ENCODE measurements around the gene UST. TPM values are rescaled to one million over a fixed set of nuclear protein-coding genes. Genes with fewer than 3 reads are reported as not detected.

Gene UST
- total and polyA plus RNA-seq, 4 donors: 0.24 to 2.7 (median 0.87) TPM

DNA sequence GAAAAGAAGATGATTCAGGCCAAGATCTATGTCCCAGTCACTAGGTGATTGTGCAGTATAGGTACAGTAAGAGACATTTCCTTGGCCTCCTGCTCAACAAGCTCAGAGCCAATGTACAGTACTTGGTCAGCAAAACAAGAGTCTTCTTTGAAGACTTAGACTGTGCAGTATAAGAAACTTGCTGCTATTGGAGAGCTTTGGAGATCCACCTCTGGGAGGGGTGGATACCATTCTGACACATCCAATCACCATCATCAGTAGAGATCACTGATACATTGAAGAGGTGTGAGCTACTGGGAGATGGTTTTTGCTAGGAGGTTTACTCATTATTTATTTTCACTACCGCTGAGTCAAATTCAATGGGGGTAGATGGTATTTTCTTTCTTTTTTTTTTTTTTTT lies 77.5 kb downstream of the UST start:
- WGBS: 98% methylated on average over 1 of the region's 1 CpG
- TF ChIP-seq GABPA (IDR thresholded peaks at IDR 0.05 in 1 of 2, conservative IDR thresholded peaks at IDR 0.05 in 1 of 2) (no peak), JUND (IDR thresholded peaks at IDR 0.05) (no peak), FOXA1 (IDR thresholded peaks at IDR 0.05) (no peak), RXRA (IDR thresholded peaks at IDR 0.05) (no peak)
- TF ChIP-seq, protein P1, sequence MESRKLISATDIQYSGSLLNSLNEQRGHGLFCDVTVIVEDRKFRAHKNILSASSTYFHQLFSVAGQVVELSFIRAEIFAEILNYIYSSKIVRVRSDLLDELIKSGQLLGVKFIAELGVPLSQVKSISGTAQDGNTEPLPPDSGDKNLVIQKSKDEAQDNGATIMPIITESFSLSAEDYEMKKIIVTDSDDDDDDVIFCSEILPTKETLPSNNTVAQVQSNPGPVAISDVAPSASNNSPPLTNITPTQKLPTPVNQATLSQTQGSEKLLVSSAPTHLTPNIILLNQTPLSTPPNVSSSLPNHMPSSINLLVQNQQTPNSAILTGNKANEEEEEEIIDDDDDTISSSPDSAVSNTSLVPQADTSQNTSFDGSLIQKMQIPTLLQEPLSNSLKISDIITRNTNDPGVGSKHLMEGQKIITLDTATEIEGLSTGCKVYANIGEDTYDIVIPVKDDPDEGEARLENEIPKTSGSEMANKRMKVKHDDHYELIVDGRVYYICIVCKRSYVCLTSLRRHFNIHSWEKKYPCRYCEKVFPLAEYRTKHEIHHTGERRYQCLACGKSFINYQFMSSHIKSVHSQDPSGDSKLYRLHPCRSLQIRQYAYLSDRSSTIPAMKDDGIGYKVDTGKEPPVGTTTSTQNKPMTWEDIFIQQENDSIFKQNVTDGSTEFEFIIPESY (IDR thresholded peaks at IDR 0.05): no peak

DNA sequence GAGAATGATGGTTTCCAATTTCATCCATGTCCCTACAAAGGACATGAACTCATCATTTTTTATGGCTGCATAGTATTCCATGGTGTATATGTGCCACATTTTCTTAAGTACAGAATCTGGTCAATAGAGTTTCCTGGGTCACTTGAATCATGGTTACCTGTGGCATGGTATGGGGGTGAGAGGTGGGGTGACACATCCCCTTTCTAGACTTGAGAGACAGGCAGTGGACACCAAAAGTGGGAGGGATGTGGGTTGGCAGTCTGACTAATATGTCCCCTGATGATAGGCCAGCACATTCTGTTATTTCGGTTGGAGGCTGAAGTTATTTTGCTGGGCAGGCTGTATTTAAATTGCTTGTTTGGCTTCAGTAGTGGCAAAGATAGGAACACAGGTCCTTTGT lies 78.1 kb downstream of the UST start:
- no peaks in the 10 kb centered on the region for H3K27me3 ChIP-seq (ENCODE audit: control insufficient read depth in 4 of 4, insufficient read depth in 4 of 4, low read length in 3 of 4)
- no peaks in the 10 kb centered on the region for H3K9me3 ChIP-seq (ENCODE audit: control insufficient read depth in 4 of 4, low read length in 3 of 4)
- no peaks in the 10 kb centered on the region for H3K4me1 ChIP-seq (ENCODE audit: control insufficient read depth in 4 of 4, insufficient read depth in 4 of 4, low read length in 3 of 4)
- no peak overlapping the region for H3K27ac ChIP-seq (ENCODE audit: low read depth in 1 of 2, low read length in 2 of 2)
- TF ChIP-seq, protein P2, sequence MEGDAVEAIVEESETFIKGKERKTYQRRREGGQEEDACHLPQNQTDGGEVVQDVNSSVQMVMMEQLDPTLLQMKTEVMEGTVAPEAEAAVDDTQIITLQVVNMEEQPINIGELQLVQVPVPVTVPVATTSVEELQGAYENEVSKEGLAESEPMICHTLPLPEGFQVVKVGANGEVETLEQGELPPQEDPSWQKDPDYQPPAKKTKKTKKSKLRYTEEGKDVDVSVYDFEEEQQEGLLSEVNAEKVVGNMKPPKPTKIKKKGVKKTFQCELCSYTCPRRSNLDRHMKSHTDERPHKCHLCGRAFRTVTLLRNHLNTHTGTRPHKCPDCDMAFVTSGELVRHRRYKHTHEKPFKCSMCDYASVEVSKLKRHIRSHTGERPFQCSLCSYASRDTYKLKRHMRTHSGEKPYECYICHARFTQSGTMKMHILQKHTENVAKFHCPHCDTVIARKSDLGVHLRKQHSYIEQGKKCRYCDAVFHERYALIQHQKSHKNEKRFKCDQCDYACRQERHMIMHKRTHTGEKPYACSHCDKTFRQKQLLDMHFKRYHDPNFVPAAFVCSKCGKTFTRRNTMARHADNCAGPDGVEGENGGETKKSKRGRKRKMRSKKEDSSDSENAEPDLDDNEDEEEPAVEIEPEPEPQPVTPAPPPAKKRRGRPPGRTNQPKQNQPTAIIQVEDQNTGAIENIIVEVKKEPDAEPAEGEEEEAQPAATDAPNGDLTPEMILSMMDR (IDR thresholded peaks at IDR 0.05; ENCODE audit: low read depth, low read length, missing input control): no peak
- TF ChIP-seq RXRA (IDR thresholded peaks at IDR 0.05): no peak
- TF ChIP-seq FOXA2 (IDR thresholded peaks at IDR 0.05): no peak
- TF ChIP-seq, protein P1 (IDR thresholded peaks at IDR 0.05): no peak
- TF ChIP-seq RAD21 (IDR thresholded peaks at IDR 0.05): no peak
- TF ChIP-seq JUND (IDR thresholded peaks at IDR 0.05): no peak
- no peak for TF ChIP-seq HNF4G (IDR thresholded peaks at IDR 0.05)
- H3K4me3 ChIP-seq (ENCODE audit: low read depth in 1 of 3, low read length in 3 of 3): no peak overlapping the region
- 92% methylated on average over 1 of the region's 1 CpG for whole genome bisulfite sequencing
- no peak for DNase-seq (ENCODE audit: low spot score)
- no peaks in the 10 kb centered on the region for H3K36me3 ChIP-seq (ENCODE audit: control insufficient read depth in 4 of 4, insufficient read depth in 3 of 4, low read depth in 1 of 4, low read length in 3 of 4)
- no peak overlapping the region for H3K9ac ChIP-seq (ENCODE audit: low read depth in 1 of 2, low read length in 2 of 2)

More for the DNA sequence above, 77.5 kb downstream of the UST start:
- no peak overlapping the region for H3K27ac ChIP-seq (ENCODE audit: low read depth in 1 of 2, low read length in 2 of 2)
- H3K27me3 ChIP-seq (ENCODE audit: control insufficient read depth in 4 of 4, insufficient read depth in 4 of 4, low read length in 3 of 4): no peaks in the 10 kb centered on the region
- H3K9ac ChIP-seq (ENCODE audit: low read depth in 1 of 2, low read length in 2 of 2): no peak overlapping the region
- no peak for DNase-seq (ENCODE audit: low spot score)
- no peaks in the 10 kb centered on the region for H3K4me1 ChIP-seq (ENCODE audit: control insufficient read depth in 4 of 4, insufficient read depth in 4 of 4, low read length in 3 of 4)
- H3K9me3 ChIP-seq (ENCODE audit: control insufficient read depth in 4 of 4, low read length in 3 of 4): no peaks in the 10 kb centered on the region
- H3K4me3 ChIP-seq (ENCODE audit: low read depth in 1 of 3, low read length in 3 of 3): no peak overlapping the region
- H3K36me3 ChIP-seq (ENCODE audit: control insufficient read depth in 4 of 4, insufficient read depth in 3 of 4, low read depth in 1 of 4, low read length in 3 of 4): no peaks in the 10 kb centered on the region

DNA sequence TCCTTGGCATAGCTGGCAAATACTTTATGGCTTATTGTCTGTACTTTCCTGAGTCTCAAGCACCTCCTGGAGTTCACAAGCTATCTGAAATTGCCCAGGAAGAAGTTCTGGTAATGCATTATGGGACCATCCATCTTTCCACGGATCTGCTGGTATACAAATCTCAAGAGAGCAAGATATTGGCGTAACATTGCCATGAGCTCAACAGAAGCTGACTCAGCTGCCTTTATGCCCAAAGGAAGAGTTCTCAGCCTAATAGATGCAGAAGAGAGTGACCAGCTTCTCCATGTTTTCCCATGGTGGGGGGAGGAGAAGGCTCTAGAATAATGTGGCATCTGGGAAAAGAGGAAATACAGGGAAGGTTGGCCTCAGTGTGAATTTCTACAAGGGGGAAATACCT lies 78.7 kb downstream of the UST start:
- H3K4me3 ChIP-seq (ENCODE audit: low read depth in 1 of 3, low read length in 3 of 3): no peak overlapping the region
- 88% methylated on average over 2 of the region's 2 CpGs for WGBS
- no peaks in the 10 kb centered on the region for H3K9me3 ChIP-seq (ENCODE audit: control insufficient read depth in 4 of 4, low read length in 3 of 4)
- H3K36me3 ChIP-seq (ENCODE audit: control insufficient read depth in 4 of 4, insufficient read depth in 3 of 4, low read depth in 1 of 4, low read length in 3 of 4): no peaks in the 10 kb centered on the region
- DNase-seq (ENCODE audit: low spot score): no peak
- no peak overlapping the region for H3K27ac ChIP-seq (ENCODE audit: low read depth in 1 of 2, low read length in 2 of 2)
- no peak overlapping the region for H3K9ac ChIP-seq (ENCODE audit: low read depth in 1 of 2, low read length in 2 of 2)
- H3K4me1 ChIP-seq (ENCODE audit: control insufficient read depth in 4 of 4, insufficient read depth in 4 of 4, low read length in 3 of 4): no peaks in the 10 kb centered on the region
- no peaks in the 10 kb centered on the region for H3K27me3 ChIP-seq (ENCODE audit: control insufficient read depth in 4 of 4, insufficient read depth in 4 of 4, low read length in 3 of 4)
- TF ChIP-seq FOXA2 (IDR thresholded peaks at IDR 0.05) (no peak), FOXA1 (IDR thresholded peaks at IDR 0.05) (no peak), SP1 (IDR thresholded peaks at IDR 0.05) (no peak), HNF4G (IDR thresholded peaks at IDR 0.05) (no peak), GABPA (IDR thresholded peaks at IDR 0.05 in 1 of 2, conservative IDR thresholded peaks at IDR 0.05 in 1 of 2) (no peak), YY1 (IDR thresholded peaks at IDR 0.05) (no peak), TAF1 (conservative IDR thresholded peaks at IDR 0.05) (no peak), EGR1 (IDR thresholded peaks at IDR 0.05; ENCODE audit: low read depth in 2 of 2) (no peak), JUND (IDR thresholded peaks at IDR 0.05) (no peak)
- TF ChIP-seq, protein P3, sequence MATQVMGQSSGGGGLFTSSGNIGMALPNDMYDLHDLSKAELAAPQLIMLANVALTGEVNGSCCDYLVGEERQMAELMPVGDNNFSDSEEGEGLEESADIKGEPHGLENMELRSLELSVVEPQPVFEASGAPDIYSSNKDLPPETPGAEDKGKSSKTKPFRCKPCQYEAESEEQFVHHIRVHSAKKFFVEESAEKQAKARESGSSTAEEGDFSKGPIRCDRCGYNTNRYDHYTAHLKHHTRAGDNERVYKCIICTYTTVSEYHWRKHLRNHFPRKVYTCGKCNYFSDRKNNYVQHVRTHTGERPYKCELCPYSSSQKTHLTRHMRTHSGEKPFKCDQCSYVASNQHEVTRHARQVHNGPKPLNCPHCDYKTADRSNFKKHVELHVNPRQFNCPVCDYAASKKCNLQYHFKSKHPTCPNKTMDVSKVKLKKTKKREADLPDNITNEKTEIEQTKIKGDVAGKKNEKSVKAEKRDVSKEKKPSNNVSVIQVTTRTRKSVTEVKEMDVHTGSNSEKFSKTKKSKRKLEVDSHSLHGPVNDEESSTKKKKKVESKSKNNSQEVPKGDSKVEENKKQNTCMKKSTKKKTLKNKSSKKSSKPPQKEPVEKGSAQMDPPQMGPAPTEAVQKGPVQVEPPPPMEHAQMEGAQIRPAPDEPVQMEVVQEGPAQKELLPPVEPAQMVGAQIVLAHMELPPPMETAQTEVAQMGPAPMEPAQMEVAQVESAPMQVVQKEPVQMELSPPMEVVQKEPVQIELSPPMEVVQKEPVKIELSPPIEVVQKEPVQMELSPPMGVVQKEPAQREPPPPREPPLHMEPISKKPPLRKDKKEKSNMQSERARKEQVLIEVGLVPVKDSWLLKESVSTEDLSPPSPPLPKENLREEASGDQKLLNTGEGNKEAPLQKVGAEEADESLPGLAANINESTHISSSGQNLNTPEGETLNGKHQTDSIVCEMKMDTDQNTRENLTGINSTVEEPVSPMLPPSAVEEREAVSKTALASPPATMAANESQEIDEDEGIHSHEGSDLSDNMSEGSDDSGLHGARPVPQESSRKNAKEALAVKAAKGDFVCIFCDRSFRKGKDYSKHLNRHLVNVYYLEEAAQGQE (IDR thresholded peaks at IDR 0.05): no peak
- TF ChIP-seq, protein P1 (IDR thresholded peaks at IDR 0.05): no peak
- TF ChIP-seq, protein P4, sequence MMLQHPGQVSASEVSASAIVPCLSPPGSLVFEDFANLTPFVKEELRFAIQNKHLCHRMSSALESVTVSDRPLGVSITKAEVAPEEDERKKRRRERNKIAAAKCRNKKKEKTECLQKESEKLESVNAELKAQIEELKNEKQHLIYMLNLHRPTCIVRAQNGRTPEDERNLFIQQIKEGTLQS (IDR thresholded peaks at IDR 0.05): no peak
